MG63 (cell line): ENCODE data around the gene GPR162. TPM values are rescaled to one million over a fixed set of nuclear protein-coding genes. Genes with fewer than 3 reads are reported as not detected.

ENCODE experiments used
- DNase-seq: peaks from one replicate; pipeline ENCODE4 v3.0.0-alpha.2; 2020
- H3K27me3 ChIP-seq: fragments of 250-450 bp; sonication (Bioruptor Pico); 2 replicates; pipeline ENCODE4 v1.5.1; 2020; ENCODE audit warnings: mild to moderate bottlenecking, moderate library complexity
- H3K36me3 ChIP-seq: fragments of 250-450 bp; sonication (Bioruptor Pico); 2 replicates; pipeline ENCODE4 v1.5.1; 2020; ENCODE audit warnings: mild to moderate bottlenecking, moderate library complexity
- H3K4me3 ChIP-seq: fragments of 250-450 bp; sonication (Bioruptor Pico); 2 replicates; pipeline ENCODE4 v1.5.1; 2020; ENCODE audit warnings: mild to moderate bottlenecking, moderate library complexity
- H3K9me3 ChIP-seq: fragments of 250-450 bp; sonication (Bioruptor Pico); 2 replicates; pipeline ENCODE4 v1.5.1; 2020; ENCODE audit warnings: mild to moderate bottlenecking, moderate library complexity
- total RNA-seq: library from RNA; depleted of rRNA; stranded (reverse); fragments of >200 nt; shearing (Covaris generic); gene quantifications from 2 replicates; pipeline ENCODE4 v1.2.3, GENCODE V29; 2014; ENCODE audit warnings: low replicate concordance

GPR162 gene
- total RNA-seq, 1 experiment from 2014 or later = not detected

DNA sequence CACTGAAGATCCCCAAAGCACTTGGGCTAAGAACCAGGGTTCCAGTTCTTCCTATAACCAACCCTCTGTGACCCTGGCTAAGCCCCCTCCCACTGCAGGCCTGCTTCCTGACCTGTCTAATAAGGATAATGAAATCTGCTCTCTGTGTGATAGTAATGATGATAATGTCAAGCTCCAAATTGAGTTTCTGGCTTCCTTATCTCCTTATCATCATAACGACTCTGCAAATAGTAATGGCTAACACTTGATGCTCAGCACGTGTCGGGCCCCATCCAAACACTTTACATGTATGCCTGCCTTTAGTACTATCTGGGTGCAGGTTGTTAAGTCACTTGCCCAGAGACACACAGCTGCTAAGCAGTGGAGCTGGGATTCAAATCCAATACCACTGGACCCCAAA is 5.0 kb upstream of the GPR162 start:
- Histone ChIP-seq H3K36me3 (no peaks in the 10 kb centered on the region), H3K27me3 (no peaks in the 10 kb centered on the region), H3K4me3 (no peak overlapping the region), H3K9me3 (no peaks in the 10 kb centered on the region)
- DNase-seq = no peak

DNA sequence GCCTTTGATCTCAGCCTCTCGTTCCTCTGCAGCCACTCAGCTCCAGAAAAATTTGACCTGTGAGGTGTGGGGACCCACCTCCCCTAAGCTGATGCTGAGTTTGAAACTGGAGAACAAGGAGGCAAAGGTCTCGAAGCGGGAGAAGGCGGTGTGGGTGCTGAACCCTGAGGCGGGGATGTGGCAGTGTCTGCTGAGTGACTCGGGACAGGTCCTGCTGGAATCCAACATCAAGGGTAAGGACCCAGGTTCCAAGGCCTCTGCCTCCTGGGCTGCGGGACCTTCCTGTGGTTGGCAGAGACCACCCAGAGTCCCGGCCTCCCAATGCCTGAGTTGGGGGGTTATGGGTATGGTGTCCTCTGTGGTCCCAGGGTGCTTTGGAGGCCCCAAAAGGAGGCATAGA is 4.5 kb upstream of the GPR162 start:
- Histone ChIP-seq H3K27me3 (peaks cover 3% of the 10 kb centered on the region), H3K9me3 (no peaks in the 10 kb centered on the region), H3K4me3 (no peak overlapping the region), H3K36me3 (no peaks in the 10 kb centered on the region)
- DNase-seq = no peak

DNA sequence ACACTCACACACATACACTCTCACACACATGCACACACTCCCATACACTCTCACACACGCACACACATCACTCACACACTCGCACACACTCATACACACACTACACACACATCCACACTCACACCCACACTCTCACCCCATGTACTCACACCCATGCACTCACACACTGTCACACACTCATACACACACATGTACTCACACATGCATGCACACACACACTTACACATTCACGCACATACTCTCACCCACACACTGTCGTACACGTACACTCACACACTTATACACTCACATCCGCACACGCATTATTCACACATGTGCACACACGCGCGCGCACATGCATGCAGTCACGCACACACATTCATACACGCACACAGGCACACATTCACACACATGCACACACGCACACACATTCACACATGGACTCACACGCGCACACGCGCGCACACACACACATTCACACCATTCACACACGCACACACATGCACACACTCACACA is 3.9 kb upstream of the GPR162 start:
- no peaks in the 10 kb centered on the region for H3K9me3 ChIP-seq
- H3K27me3 ChIP-seq = peaks cover 10% of the 10 kb centered on the region
- no peak for DNase-seq
- no peaks in the 10 kb centered on the region for H3K36me3 ChIP-seq
- no peak overlapping the region for H3K4me3 ChIP-seq

DNA sequence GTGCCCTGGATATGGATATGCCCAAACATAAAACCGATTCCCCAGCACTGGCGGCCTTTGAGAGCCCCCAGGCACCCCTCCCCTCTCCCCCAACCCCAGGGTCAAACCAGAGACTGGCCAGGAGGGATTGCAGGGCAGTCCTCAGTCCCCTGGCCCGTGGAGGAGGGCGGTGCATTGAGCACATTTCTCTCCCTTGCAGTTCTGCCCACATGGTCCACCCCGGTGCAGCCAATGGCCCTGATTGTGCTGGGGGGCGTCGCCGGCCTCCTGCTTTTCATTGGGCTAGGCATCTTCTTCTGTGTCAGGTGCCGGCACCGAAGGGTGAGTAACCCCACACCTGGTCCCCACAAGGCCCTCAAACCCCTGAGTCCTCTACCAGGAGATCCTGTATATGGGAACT is 3.4 kb upstream of the GPR162 start:
- Histone ChIP-seq H3K27me3 (peaks cover 15% of the 10 kb centered on the region), H3K4me3 (no peak overlapping the region), H3K9me3 (no peaks in the 10 kb centered on the region), H3K36me3 (no peaks in the 10 kb centered on the region)
- DNase-seq = no peak

DNA sequence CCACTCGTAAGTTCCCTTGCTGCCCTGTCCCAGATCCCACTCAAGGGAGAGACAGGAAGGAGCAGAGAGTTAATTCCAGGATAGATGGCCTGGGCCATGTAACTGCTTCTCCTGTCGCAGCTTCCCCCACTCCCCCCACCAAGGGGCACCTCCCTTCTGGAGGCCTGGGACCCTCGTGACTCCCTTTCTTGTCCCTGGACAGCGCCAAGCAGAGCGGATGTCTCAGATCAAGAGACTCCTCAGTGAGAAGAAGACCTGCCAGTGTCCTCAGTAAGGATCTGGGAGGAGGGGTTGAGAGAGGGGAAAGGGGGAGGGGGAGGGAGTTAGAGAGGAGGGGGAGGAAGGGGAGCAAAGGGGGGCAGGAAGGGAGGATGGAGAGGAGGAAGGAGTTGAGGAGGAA is 3.0 kb upstream of the GPR162 start:
- Histone ChIP-seq H3K27me3 (peaks cover 19% of the 10 kb centered on the region), H3K4me3 (no peak overlapping the region), H3K36me3 (no peaks in the 10 kb centered on the region), H3K9me3 (no peaks in the 10 kb centered on the region)
- no peak for DNase-seq

DNA sequence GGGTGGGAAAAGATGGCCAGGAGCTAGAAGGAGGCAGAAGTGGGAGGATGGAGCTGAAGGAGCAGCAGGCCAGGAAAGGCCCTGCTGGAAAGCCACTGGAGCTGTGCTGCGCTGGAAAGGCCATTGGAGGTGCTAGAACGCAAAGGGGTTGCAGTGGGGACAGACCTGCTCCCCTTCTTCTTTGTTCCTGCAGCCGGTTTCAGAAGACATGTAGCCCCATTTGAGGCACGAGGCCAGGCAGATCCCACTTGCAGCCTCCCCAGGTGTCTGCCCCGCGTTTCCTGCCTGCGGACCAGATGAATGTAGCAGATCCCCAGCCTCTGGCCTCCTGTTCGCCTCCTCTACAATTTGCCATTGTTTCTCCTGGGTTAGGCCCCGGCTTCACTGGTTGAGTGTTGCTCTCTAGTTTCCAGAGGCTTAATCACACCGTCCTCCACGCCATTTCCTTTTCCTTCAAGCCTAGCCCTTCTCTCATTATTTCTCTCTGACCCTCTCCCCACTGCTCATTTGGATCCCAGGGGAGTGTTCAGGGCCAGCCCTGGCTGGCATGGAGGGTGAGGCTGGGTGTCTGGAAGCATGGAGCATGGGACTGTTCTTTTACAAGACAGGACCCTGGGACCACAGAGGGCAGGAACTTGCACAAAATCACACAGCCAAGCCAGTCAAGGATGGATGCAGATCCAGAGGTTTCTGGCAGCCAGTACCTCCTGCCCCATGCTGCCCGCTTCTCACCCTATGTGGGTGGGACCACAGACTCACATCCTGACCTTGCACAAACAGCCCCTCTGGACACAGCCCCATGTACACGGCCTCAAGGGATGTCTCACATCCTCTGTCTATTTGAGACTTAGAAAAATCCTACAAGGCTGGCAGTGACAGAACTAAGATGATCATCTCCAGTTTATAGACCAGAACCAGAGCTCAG is 2.3 kb upstream of the GPR162 start:
- no peaks in the 10 kb centered on the region for H3K9me3 ChIP-seq
- no peak overlapping the region for H3K4me3 ChIP-seq
- no peaks in the 10 kb centered on the region for H3K36me3 ChIP-seq
- peaks cover 22% of the 10 kb centered on the region for H3K27me3 ChIP-seq
- no peak for DNase-seq

DNA sequence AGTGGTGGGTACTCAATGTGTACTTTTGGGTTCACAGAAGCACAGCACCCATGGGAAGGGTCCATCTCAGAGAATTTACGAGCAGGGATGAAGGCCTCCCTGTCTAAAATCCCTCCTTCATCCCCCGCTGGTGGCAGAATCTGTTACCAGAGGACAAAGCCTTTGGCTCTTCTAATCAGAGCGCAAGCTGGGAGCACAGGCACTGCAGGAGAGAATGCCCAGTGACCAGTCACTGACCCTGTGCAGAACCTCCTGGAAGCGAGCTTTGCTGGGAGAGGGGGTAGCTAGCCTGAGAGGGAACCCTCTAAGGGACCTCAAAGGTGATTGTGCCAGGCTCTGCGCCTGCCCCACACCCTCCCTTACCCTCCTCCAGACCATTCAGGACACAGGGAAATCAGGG is 1.5 kb upstream of the GPR162 start:
- Histone ChIP-seq H3K9me3 (no peaks in the 10 kb centered on the region), H3K36me3 (no peaks in the 10 kb centered on the region), H3K4me3 (no peak overlapping the region), H3K27me3 (peaks cover 26% of the 10 kb centered on the region)
- no peak for DNase-seq

DNA sequence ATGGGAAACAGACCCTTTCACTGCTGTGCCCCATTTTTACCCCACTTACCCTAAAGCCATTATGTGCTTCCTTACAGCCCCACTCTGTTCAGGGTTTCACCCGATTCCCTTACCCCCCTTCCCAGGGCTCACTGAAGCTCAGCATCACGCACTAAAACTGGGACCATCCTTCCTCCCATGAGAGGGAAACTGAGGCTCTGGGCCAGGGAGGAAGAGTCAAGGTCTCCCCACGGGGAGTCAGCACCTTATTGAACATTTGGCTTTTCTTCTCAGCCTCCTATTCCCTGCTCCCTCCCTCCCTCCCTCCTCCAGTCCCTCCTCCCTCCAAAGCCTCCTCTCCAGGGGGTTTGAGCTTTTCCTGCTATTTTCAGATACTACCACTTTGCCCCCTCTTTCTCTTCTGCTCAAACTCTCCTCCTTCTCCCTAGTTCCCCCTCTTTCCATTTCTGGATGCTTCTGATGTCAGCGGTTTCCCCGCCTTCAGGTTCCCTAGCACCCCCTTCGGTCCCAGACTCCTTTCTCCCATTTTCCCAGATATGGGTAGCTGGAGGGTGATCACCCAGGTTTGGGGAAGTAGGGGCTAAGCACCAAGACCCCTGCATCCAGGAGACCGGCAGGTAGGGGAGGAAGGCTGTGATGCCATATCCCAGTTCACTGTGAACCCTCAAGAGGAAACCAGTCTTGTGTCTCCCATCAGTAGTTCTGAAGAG is 960 bp downstream of the GPR162 start:
- H3K4me3 ChIP-seq = no peak overlapping the region

DNA sequence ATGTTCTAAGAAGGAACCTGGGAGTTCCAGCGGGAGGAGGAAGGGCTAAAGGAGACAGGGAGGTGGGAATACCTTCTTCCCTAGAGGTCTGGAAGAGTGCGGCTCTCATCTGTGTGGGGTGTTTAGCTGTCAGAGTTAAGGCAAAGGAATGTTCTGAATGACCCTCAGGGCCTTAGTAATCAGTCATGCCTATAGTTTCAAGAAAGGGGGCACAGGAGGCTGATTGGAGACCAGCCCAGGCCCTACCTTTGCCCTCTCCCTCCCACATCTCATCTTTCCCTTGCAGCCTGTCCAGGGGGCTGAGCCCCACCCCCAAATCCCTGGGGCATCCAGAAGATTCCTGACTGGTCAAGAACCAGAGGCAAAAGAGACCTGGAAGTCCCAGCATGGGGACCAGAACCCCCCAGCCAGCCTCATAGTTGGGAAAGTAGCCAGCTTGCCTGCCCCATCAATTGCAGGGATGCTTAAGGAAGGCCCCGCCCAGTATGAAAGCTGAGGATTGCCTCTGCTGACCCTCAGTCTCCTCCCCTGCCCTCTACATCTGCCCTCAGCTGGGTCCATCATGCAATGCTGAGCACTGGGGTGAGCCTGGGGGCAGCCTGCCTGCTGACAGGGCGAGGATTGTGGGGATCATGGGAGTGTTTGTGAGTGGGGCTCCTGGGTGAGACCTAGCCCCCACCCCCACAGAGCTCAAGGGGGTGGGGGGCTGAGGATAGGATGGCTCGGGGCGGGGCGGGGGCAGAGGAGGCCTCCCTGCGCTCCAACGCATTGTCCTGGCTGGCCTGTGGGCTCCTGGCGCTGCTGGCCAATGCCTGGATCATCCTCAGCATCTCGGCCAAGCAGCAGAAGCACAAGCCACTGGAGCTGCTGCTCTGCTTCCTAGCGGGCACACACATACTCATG is 1.8 kb downstream of the GPR162 start:
- DNase-seq = no peak
- Histone ChIP-seq H3K4me3 (no peak overlapping the region), H3K36me3 (no peaks in the 10 kb centered on the region), H3K9me3 (no peaks in the 10 kb centered on the region), H3K27me3 (peaks cover 26% of the 10 kb centered on the region)

More for the DNA sequence above, 960 bp downstream of the GPR162 start:
- H3K27me3 ChIP-seq = peaks cover 26% of the 10 kb centered on the region
- H3K36me3 ChIP-seq = no peaks in the 10 kb centered on the region
- no peak for DNase-seq
- no peaks in the 10 kb centered on the region for H3K9me3 ChIP-seq

DNA sequence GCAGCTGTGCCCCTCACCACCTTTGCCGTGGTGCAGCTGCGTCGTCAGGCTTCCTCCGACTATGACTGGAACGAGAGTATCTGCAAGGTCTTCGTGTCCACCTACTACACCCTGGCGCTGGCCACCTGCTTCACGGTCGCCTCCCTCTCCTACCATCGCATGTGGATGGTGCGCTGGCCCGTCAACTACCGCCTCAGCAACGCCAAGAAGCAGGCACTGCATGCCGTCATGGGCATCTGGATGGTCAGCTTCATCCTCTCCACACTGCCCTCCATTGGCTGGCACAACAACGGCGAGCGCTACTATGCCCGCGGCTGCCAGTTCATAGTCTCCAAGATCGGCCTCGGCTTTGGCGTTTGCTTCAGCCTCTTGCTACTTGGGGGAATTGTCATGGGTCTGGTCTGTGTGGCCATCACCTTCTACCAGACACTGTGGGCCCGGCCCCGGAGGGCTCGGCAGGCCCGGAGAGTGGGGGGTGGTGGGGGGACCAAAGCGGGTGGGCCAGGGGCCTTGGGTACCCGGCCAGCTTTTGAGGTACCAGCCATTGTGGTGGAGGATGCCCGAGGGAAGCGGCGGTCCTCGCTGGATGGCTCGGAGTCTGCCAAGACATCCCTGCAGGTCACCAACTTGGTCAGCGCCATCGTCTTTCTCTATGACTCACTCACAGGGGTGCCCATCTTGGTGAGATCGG is 2.6 kb downstream of the GPR162 start:
- DNase-seq = peak; percentile 30
- H3K27me3 ChIP-seq = peaks cover 26% of the 10 kb centered on the region
- H3K4me3 ChIP-seq = no peak overlapping the region
- H3K36me3 ChIP-seq = no peaks in the 10 kb centered on the region
- no peaks in the 10 kb centered on the region for H3K9me3 ChIP-seq

DNA sequence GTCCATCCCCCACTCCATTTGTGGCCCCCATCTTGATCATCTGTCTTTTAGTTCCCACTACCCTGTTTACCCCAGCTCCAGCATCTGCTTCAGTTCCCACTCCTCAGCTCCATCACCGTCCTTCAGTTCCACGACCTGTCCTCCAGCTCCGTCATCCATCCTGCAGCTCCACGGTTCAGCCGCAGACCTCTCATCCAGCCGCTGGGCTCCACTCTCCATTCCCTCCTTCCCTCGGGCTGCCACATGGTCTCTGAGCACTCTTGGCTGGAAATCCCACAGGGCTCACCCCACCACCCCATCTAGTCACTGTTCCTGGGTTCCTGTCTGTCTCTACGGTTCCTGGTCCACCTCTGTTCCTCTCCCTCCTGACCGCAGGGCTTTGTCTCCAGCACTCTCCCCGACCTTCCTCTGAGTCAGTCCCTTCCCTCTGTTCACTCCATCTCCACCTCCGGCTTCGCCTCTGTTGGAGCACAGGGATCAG is 3.3 kb downstream of the GPR162 start:
- H3K27me3 ChIP-seq = peaks cover 26% of the 10 kb centered on the region
- H3K9me3 ChIP-seq = no peaks in the 10 kb centered on the region
- peak; percentile 26 for DNase-seq
- H3K36me3 ChIP-seq = no peaks in the 10 kb centered on the region
- no peak overlapping the region for H3K4me3 ChIP-seq

DNA sequence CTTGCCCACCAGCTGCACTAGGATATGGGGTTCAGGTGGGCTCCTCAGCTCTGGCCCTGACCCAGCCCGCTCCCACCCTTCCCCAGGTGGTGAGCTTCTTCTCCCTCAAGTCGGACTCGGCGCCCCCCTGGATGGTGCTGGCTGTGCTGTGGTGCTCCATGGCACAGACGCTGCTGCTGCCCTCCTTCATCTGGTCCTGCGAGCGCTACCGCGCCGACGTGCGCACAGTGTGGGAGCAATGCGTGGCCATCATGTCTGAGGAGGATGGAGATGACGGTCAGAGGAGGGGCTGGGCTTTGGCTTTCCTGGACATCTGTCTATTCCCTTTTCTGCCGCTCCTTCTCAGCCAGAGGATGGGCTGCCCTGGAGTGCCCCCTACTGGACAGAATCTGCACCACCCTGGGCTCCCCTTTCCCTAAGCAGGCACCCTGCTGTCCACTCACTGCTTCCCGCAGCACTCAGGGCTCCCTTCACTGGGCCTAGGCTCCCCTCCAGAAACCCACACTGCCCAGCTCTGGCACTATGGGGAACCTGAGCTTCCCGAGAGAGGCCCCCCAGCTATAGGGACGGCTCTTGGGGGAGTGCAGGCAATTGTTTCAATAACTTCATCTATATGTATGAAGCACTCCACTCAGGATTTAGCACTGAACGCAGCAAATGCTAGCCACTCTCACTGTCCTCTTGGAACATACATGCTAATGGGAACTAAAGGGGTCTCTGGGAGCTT is 3.9 kb downstream of the GPR162 start:
- Histone ChIP-seq H3K9me3 (no peaks in the 10 kb centered on the region), H3K27me3 (peaks cover 26% of the 10 kb centered on the region), H3K4me3 (no peak overlapping the region), H3K36me3 (no peaks in the 10 kb centered on the region)
- peak; percentile 75 for DNase-seq

DNA sequence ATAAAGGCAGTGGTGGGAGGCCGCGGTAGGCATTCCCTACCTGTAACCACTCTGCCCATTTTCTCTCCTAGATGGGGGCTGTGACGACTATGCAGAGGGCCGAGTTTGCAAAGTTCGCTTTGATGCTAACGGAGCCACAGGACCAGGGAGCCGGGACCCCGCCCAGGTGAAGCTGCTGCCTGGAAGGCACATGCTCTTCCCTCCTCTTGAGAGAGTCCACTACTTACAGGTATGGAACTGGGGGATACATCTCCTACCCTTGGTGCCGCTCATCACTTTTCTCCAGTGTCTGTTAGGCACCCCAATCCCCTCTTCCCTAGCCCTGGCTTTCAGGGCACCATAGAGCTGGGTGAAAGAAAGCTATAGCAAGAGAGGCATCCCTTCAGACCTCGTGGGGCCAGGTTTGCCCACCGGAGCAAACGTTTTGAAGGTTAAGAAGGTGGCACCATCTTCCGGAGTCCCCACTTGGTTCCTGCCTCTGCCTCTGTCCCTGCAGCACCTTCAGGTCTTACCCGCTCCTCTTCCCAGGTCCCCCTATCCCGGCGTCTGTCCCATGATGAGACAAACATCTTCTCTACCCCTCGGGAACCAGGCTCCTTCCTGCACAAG is 4.6 kb downstream of the GPR162 start:
- H3K27me3 ChIP-seq = peaks cover 26% of the 10 kb centered on the region
- no peak for DNase-seq
- H3K36me3 ChIP-seq = peaks cover 2% of the 10 kb centered on the region; the same call in 1 of the 2 replicates
- H3K9me3 ChIP-seq = no peaks in the 10 kb centered on the region
- no peak overlapping the region for H3K4me3 ChIP-seq

DNA sequence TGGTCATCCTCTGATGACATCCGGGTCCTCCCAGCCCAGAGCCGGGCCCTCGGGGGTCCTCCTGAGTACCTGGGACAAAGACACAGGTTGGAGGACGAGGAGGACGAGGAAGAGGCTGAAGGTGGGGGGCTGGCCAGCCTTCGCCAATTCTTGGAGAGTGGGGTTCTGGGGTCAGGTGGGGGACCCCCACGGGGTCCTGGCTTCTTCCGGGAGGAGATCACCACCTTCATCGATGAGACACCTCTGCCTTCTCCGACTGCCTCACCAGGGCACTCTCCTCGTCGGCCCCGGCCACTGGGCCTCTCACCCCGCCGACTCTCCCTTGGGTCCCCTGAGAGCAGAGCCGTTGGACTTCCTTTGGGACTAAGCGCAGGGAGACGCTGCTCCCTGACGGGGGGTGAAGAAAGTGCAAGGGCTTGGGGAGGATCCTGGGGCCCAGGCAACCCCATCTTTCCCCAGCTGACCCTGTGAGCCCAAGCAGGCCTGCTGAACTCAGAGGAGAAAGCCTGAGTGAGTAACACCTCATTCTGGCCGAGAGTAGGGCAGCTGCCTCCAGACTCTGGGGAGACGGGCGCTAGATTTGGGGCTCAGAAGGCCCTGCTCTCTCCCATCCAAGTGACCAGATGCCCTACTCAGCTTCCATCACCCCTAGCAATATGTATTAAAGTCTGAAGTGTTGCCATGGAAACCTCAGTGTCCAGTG is 5.3 kb downstream of the GPR162 start:
- no peak overlapping the region for H3K4me3 ChIP-seq
- no peak for DNase-seq
- no peaks in the 10 kb centered on the region for H3K9me3 ChIP-seq
- peaks cover 25% of the 10 kb centered on the region for H3K27me3 ChIP-seq
- H3K36me3 ChIP-seq = peaks cover 5% of the 10 kb centered on the region; the same call in 1 of the 2 replicates
